Mononuclear cell (primary cell): Measurements from ENCODE around the gene KNDC1. TPM values are rescaled to one million over a fixed set of nuclear protein-coding genes. Genes with fewer than 3 reads are reported as not detected.

Experiments used
- H3K27me3 ChIP-seq: 2 replicates; pipeline ENCODE4 v1.6.0; 2011; ENCODE audit warnings: low read length, control low read depth; ENCODE audit not compliant: insufficient read depth
- H3K4me1 ChIP-seq: 2 replicates; pipeline ENCODE4 v1.5.1; 2011; ENCODE audit warnings: mild to moderate bottlenecking, low read length, control low read depth; ENCODE audit not compliant: insufficient read depth
- H3K4me3 ChIP-seq: 2 replicates; pipeline ENCODE4 v1.5.1; 2011; ENCODE audit warnings: mild to moderate bottlenecking, low read length, moderate library complexity
- H3K9me3 ChIP-seq: 2 replicates; pipeline ENCODE4 v1.5.1; 2011; ENCODE audit warnings: low read depth, mild to moderate bottlenecking, control low read depth, low read length
- total RNA-seq: library from RNA; depleted of rRNA; stranded (reverse); fragments of >200 nt; gene quantifications from one replicate; pipeline ENCODE4 v1.2.3, GENCODE V29; 2012

The KNDC1 gene
- total RNA-seq, 1 donor, result 0.94 TPM

DNA sequence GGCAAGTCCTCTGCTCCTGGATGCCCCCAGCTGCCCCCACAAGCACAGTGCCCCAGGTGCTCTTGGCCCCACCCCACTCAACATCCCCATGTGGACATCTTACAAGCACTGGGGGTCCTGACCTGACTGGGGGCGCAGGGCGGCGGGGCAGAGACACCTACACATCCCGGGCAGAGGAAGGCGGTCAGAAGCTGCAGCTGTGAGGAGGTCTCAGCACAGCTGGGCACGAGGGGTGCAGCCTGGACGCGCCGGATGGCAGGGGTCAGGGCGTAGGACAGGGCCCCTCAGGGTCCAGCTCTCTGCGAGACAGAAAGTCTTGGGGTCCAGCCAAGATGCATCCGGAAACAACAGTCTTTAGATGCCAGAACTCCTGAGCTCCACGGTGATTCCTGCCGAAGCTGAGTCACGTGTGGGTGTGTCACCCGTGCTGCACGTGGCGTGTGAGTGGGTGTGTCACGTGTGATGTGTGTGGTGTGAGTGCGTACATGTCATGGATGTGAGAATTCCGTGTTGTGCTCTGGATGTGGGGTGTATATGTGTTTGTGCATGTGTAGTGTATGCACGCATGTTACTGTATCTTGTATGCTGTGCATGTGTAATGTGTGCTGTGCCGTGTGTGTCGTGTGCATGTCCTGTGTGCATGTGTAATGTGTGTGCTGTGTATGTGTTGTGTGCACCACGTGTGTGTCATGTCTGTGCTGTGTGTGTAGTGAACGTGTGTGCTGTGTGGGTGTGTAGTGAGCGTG, 82.8 kb downstream of the KNDC1 start:
- Histone ChIP-seq H3K27me3 (peaks cover 22% of the 10 kb centered on the region), H3K9me3 (no peaks in the 10 kb centered on the region), H3K4me1 (peaks cover 28% of the 10 kb centered on the region), H3K4me3 (no peak overlapping the region)

GRCh38 chr10:133243593-133243992, 83.6 kb downstream of the KNDC1 start:
- H3K9me3 ChIP-seq, result no peaks in the 10 kb centered on the region
- H3K4me3 ChIP-seq, result no peak overlapping the region
- peaks cover 28% of the 10 kb centered on the region for H3K4me1 ChIP-seq
- peaks cover 16% of the 10 kb centered on the region for H3K27me3 ChIP-seq

DNA sequence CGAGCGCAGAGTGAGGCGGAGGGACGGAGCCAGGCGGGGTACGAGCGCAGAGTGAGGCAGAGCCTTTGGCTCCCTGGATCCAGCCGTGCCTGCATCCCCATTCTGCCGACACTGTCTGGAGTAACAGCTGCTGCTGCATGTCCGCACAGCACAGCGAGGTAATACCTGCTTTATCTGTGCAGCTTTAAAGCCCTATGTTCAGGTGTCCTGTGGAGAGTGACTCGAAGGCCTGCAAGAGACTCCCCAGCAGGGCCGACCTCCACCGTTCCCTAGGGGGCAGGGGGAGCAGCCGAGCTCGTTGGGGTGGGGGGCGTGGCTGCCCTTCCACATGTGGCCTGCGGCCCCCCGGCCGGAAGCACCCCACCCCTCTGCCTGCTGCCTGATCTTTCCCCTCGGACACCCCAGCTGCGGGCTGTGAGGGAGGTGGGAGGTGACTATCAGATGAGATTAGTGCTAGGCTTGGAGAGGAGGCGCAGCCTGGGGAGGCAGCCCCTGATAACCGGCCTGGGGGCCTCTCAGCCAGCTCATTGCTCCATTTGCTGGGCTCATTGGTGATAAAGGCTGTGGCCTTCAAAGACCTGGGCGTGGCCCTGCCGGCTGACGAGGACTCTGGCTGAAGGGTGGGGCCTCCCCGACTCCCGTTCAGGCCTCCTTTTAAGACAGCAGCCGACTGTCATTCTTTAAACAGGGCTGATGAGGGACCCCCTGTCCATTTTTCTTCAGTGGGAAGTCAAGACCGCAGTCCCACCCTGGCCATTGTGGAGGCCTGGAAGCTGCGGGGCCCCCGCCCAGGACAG, 85.6 kb downstream of the KNDC1 start:
- Histone ChIP-seq H3K27me3 (peaks cover 6% of the 10 kb centered on the region), H3K9me3 (no peaks in the 10 kb centered on the region), H3K4me1 (peaks cover 21% of the 10 kb centered on the region), H3K4me3 (no peak overlapping the region)

DNA sequence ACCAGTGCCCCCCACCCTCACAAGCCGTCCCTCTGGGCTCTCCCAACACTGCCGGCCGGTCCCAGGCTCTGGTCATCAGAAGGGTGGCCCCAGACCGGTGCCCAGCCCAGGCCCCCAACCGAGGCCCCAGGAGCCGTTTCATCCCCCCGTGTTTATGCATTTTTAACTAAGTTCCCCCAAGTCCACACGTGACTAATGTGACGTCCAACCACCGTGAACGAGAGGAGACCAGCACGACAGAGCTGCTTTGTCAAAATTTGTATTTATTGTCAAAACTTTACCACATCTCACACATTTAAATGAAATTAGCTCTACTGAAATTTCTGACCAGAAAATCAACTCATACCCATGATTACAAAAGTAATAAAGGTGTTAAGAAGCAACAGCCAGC, 86.2 kb downstream of the KNDC1 start:
- Histone ChIP-seq H3K4me3 (no peak overlapping the region), H3K27me3 (peaks cover 2% of the 10 kb centered on the region), H3K4me1 (peaks cover 15% of the 10 kb centered on the region), H3K9me3 (no peaks in the 10 kb centered on the region)

DNA sequence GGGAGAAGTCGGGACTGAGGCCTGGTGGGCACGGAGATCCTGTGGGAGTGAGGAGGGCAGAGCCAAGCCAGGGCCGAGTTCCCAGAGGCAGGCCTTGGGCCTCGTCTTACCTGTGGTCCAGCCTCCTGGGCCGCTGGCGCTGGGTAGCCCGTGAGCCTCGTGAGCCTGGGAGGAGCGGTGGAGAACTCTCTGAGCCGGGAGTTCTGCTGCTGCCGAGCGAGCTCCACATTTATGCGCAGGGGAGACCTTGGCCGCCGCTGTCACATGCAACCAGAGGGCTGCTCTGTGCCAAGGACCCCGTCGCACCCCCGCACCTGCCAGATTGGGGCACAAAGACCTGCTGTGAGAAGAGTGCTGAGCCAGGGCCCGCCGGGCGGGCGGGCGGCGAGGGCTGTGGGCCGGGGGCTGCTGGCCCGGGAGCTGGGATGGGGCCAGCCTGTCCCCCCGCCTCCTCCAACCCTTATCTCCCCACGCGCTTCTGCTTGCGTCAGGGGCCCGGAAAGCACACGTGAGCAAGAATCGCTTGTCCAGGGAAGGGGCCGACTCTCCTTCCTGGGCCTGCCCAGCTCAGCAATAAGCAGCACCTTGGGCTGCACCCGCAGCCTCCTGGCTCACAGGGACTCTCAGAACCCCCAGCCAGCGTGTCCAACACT, 87.8 kb downstream of the KNDC1 start:
- Histone ChIP-seq H3K9me3 (no peaks in the 10 kb centered on the region), H3K4me1 (peaks cover 3% of the 10 kb centered on the region), H3K4me3 (no peak overlapping the region), H3K27me3 (no peaks in the 10 kb centered on the region)

DNA sequence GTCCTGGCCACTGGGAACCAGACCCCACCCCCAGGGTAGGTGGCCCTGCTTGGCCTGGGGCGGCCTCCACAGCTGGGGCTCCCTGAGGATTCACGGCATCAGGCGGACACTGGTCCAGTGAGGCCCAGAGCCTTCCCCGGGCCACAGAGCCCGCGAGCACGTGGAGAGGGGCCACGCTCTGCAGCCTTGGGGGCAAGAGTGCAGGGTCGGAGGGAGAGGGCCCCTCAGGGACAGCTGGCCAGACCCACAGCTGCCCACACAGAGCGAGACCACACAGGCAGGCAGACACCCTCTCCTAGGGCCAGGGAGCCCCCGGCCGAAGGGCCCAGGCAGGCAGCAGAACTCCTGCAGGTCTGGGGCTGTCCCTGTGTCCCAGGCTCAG, 88.3 kb downstream of the KNDC1 start:
- H3K4me3 ChIP-seq, result no peak overlapping the region
- H3K9me3 ChIP-seq, result no peaks in the 10 kb centered on the region
- H3K4me1 ChIP-seq, result peaks cover 3% of the 10 kb centered on the region
- no peaks in the 10 kb centered on the region for H3K27me3 ChIP-seq

- no peak overlapping the region for H3K4me3 ChIP-seq
- no peaks in the 10 kb centered on the region for H3K9me3 ChIP-seq
- H3K27me3 ChIP-seq, result no peaks in the 10 kb centered on the region
- H3K4me1 ChIP-seq, result peaks cover 8% of the 10 kb centered on the region
These were observed 89.2 kb downstream of the KNDC1 start for GRCh38 chr10:133249094-133249780.

DNA sequence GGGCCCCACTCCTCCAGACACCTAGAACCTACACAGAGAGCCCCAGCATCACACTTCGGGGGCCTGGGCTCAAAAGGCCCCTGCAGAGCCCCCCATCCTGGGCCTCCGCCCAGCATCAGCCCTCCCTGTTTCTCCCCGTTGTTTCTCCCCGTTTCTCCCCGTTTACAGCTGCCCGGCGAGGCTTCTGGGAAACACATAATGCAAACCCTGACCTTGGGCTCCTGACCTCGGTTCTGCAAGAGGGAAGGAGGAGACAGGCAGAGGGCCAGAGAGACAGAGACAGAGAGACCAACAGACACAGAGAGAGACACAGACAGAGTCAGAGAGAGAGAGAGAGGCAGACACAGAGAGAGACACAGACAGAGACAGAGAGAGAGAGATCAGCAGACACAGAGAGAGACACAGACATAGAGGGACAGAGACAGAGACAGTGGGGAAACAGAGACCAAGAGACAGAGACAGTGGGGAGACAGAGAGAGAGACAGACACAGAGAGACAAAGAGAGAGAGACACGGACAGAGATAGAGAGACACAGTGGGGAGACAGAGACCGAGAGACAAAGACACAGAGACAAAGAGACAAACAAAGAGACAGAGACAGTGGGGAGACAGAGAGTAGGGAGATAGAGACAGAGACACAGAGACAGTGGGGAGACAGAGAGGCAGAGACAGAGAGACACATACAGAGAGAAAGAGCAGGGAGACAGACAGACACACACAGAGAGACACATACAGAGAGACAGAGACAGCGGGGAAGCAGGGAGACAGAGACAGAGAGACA, 90.1 kb downstream of the KNDC1 start:
- H3K27me3 ChIP-seq, result no peaks in the 10 kb centered on the region
- H3K4me1 ChIP-seq, result peaks cover 8% of the 10 kb centered on the region
- H3K4me3 ChIP-seq, result no peak overlapping the region
- H3K9me3 ChIP-seq, result no peaks in the 10 kb centered on the region

DNA sequence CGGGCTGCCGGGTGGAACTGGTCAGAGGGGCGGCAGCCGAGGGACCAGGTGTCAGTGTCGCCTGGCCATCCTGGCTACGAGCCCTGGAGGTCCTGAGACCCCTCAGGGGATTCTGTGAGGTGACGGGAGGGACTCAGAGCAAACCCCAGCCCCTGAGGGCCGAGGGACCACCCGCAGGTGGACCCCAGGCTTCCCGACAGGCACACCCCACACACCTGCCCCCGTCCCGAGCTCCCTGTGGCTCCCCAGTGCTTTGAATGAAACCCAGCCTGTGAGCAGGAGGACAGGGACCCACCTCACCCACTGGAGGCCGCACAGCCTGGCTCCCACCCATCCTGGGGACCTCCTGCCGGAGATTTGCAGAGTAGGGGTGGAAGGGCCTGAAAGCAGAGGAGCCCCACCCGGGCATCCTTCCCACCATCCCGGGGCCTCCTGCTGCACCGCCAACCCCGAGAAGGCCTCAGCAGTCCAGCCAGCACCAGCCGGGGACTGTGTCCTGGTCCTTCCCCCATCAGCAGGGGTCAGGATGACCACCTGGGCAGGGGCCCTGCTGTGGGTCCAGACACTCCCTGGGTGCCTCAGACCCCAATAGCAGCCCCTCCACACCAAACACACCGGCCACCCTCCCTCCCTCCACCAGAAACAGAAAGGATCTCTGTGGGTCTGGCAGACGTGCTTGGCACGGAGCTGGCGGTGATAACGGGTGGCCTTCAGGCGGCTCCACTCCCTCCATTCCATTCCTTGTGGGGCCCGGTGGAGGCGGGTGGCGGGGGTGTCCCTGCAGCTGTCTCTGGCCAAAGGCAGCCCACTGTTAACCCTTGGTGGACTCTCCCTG, 91.6 kb downstream of the KNDC1 start:
- Histone ChIP-seq H3K27me3 (no peaks in the 10 kb centered on the region), H3K4me3 (no peak overlapping the region), H3K4me1 (peaks cover 5% of the 10 kb centered on the region), H3K9me3 (no peaks in the 10 kb centered on the region)

DNA sequence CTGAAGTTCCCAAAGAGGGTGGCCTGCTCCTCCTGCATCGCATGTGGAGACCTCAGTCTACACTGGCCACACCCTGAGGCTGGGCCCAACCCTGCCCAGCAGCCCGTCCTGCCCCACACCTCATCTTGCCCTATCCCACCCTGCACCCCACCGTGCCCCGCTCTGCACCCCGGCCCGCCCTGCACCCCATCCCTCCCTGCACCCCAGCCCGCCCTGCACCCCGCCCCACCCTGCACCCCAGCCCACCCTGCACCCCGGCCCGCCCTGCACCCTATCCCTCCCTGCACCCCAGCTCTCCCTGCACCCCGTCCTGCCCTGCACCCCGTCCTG, 92.2 kb downstream of the KNDC1 start:
- no peaks in the 10 kb centered on the region for H3K9me3 ChIP-seq
- H3K4me3 ChIP-seq, result no peak overlapping the region
- H3K4me1 ChIP-seq, result peaks cover 10% of the 10 kb centered on the region
- H3K27me3 ChIP-seq, result no peaks in the 10 kb centered on the region

GRCh38 chr10:133253361-133253955, 93.4 kb downstream of the KNDC1 start:
- Histone ChIP-seq H3K27me3 (no peaks in the 10 kb centered on the region), H3K9me3 (no peaks in the 10 kb centered on the region), H3K4me3 (no peak overlapping the region), H3K4me1 (peaks cover 23% of the 10 kb centered on the region)

GRCh38 chr10:133254421-133255120, 94.6 kb downstream of the KNDC1 start:
- H3K4me1 ChIP-seq, result peaks cover 34% of the 10 kb centered on the region
- H3K9me3 ChIP-seq, result no peaks in the 10 kb centered on the region
- no peak overlapping the region for H3K4me3 ChIP-seq
- H3K27me3 ChIP-seq, result no peaks in the 10 kb centered on the region

DNA sequence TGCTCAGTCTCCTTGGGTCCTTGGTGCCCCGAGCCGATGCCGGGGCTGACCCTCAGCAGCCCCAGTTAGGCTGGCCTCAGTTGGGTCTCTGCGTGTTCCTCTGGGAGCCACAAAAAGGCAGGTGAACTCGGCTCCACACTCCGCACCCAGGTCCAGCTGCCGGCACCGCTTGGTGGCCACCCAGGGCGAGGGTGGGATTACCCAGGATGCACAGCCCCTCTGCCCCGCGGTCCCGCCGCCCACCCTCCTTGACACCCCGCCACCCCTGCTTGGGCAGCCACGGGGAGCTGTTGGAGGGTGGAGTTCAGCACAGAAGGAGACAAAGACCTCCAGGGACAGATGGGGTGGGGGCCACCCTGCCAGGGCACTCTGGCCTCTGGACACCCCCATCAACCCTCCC, 95.3 kb downstream of the KNDC1 start:
- Histone ChIP-seq H3K4me1 (peaks cover 42% of the 10 kb centered on the region), H3K27me3 (no peaks in the 10 kb centered on the region), H3K9me3 (no peaks in the 10 kb centered on the region), H3K4me3 (no peak overlapping the region)
